ENCODE measurements around the gene EDDM3A.

GRCh38 chr14:20757965-20758364, 12.3 kb downstream of the EDDM3A start:
- TF ChIP-seq ZNF549 (CRISPR knock-in tag; IDR thresholded peaks at IDR 0.05) (no peak), EZH2 (conservative IDR thresholded peaks at IDR 0.05; ENCODE audit: low read depth, low read length) (no peak), GLI4 (CRISPR knock-in tag; IDR thresholded peaks at IDR 0.05; ENCODE audit: borderline replicate concordance) (no peak), FOXK2 (IDR thresholded peaks at IDR 0.05) (no peak), POLR2AphosphoS2 (IDR thresholded peaks at IDR 0.05; ENCODE audit: low read depth, low read length) (no peak), CENPT (CRISPR knock-in tag; IDR thresholded peaks at IDR 0.05; ENCODE audit: low read depth) (no peak), ZMYM4 (CRISPR knock-in tag; IDR thresholded peaks at IDR 0.05) (no peak), SP4 (CRISPR knock-in tag; IDR thresholded peaks at IDR 0.05) (no peak), JUN (CRISPR knock-in tag; IDR thresholded peaks at IDR 0.05) (no peak)
- TF ChIP-seq, protein P1, sequence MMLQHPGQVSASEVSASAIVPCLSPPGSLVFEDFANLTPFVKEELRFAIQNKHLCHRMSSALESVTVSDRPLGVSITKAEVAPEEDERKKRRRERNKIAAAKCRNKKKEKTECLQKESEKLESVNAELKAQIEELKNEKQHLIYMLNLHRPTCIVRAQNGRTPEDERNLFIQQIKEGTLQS (CRISPR knock-in tag; IDR thresholded peaks at IDR 0.05): no peak
